B cell (primary cell): ENCODE measurements around the gene LAPTM4A.

Experiments
- CTCF ChIP-seq: fragments of 200-600 bp; IDR thresholded peaks from one replicate; pipeline ENCODE4 v1.8.0; 2022; ENCODE audit warnings: antibody characterized with exemption, mild to moderate bottlenecking
- EZH2 ChIP-seq: IDR thresholded peaks from 2 replicates; pipeline ENCODE4 v1.6.1; 2012; ENCODE audit warnings: borderline replicate concordance, low read depth, mild to moderate bottlenecking, moderate library complexity, low read length; ENCODE audit not compliant: insufficient read depth, poor library complexity, severe bottlenecking

GRCh38 chr2:19991895-19992294 is 59.5 kb downstream of the LAPTM4A start:
- TF ChIP-seq EZH2 (no peak), CTCF (no peak)
